Activated B cell treated with CpG ODN at 0.5 μM for 24 hours (primary cell): ENCODE measurements around the gene SPATA17. TPM values are rescaled to one million over a fixed set of nuclear protein-coding genes. Genes with fewer than 3 reads are reported as not detected.

Source experiments
- ATAC-seq: fragments of 200-7000 bp; cut with Tn5 transposase; one replicate; pipeline ENCODE4 v1.10.0; 2021; ENCODE audit warnings: low read depth, mild to moderate bottlenecking, moderate library complexity
- CTCF ChIA-PET: fragments of 350-600 bp; sonication (Branson Sonifier 250); formaldehyde crosslinking; loops from one replicate; lab custom pipeline; 2021; ENCODE audit warnings: antibody characterized with exemption; lab: Charles Lee
- POLR2A ChIA-PET: fragments of 350-600 bp; sonication (Branson Sonifier 250); formaldehyde crosslinking; loops from one replicate; lab custom pipeline; 2021; ENCODE audit warnings: antibody characterized with exemption; lab: Charles Lee
- DNase-seq: peaks from one replicate; pipeline ENCODE4 v3.0.0; 2022
- H3K27ac Mint-ChIP-seq: one replicate; pipeline ENCODE4 v1.8.0; 2020; ENCODE audit warnings: mixed read lengths
- H3K27me3 Mint-ChIP-seq: one replicate; pipeline ENCODE4 v1.8.0; 2021; ENCODE audit warnings: mixed read lengths
- H3K36me3 Mint-ChIP-seq: one replicate; pipeline ENCODE4 v1.8.0; 2021; ENCODE audit warnings: low read depth, mixed read lengths
- H3K4me1 Mint-ChIP-seq: one replicate; pipeline ENCODE4 v1.8.0; 2021; ENCODE audit warnings: mixed read lengths
- H3K4me3 Mint-ChIP-seq: one replicate; pipeline ENCODE4 v1.8.0; 2020; ENCODE audit warnings: mild to moderate bottlenecking, mixed read lengths
- H3K9me3 Mint-ChIP-seq: one replicate; pipeline ENCODE4 v1.8.0; 2020; ENCODE audit warnings: mixed read lengths
- intact Hi-C: fragments of 100-400 bp; cut with micrococcal nuclease; formaldehyde crosslinking; loops from one replicate; pipeline ENCODE4 v1.15.1; 2024
- total RNA-seq: library from RNA; stranded (reverse); gene quantifications from 2 replicates; pipeline ENCODE4 v1.2.3, GENCODE V29; 2022
- TF ChIP-seq, protein P1 (sequence below): fragments of 200-600 bp; IDR thresholded peaks from one replicate; pipeline ENCODE4 v1.8.0; 2022; ENCODE audit warnings: antibody characterized with exemption, mild to moderate bottlenecking

The SPATA17 gene
- total RNA-seq, 1 donor from 2014 or later: not detected

DNA sequence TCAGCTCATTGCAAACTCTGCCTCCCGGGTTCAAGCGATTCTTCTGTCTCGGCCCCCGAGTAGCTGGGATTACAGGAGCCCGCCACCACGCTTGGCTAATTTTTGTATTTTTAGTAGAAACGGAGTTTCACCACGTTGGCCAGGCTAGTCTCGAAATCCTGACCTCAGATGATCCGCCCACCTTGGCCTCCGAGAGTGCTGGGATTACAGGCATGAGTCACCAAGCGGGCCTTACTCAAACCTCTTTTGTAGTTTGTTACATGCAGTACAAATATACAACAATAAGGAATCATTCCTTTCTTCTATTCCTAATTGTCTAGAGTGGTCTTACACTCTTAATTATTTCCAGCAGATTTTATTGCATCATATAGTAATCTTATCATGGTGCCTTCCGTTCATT lies 16.6 kb downstream of the SPATA17 start:
- H3K27me3 Mint-ChIP-seq: no peaks in the 10 kb centered on the region
- no peaks in the 10 kb centered on the region for H3K4me1 Mint-ChIP-seq
- TF ChIP-seq, protein P1, sequence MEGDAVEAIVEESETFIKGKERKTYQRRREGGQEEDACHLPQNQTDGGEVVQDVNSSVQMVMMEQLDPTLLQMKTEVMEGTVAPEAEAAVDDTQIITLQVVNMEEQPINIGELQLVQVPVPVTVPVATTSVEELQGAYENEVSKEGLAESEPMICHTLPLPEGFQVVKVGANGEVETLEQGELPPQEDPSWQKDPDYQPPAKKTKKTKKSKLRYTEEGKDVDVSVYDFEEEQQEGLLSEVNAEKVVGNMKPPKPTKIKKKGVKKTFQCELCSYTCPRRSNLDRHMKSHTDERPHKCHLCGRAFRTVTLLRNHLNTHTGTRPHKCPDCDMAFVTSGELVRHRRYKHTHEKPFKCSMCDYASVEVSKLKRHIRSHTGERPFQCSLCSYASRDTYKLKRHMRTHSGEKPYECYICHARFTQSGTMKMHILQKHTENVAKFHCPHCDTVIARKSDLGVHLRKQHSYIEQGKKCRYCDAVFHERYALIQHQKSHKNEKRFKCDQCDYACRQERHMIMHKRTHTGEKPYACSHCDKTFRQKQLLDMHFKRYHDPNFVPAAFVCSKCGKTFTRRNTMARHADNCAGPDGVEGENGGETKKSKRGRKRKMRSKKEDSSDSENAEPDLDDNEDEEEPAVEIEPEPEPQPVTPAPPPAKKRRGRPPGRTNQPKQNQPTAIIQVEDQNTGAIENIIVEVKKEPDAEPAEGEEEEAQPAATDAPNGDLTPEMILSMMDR: no peak
- intact Hi-C loops: no loop called here
- no peaks in the 10 kb centered on the region for H3K36me3 Mint-ChIP-seq
- DNase-seq (no peak), ATAC-seq (no peak)
- no peak overlapping the region for H3K4me3 Mint-ChIP-seq
- POLR2A ChIA-PET: no interaction called here
- CTCF ChIA-PET: no interaction called here
- H3K9me3 Mint-ChIP-seq: no peaks in the 10 kb centered on the region
- no peak overlapping the region for H3K27ac Mint-ChIP-seq

DNA sequence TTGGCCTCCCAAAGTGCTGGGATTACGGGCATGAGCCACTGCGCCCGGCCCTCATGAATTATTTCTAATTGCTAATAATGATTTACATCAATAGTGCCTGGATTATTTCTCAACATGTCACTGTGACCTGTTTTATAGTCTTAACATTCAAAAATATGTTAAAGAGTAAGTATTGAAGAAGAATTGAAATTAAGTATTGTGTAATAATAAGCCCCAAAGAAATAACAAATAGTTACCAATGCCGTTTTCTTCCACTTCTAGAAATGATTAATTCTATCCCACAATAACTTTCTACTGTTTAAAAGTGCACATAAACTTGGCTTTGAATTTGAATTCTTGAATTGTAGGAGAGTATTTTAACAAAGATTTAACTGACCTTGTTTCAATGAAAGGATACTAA lies 19.5 kb downstream of the SPATA17 start:
- no peaks in the 10 kb centered on the region for H3K36me3 Mint-ChIP-seq
- ATAC-seq: no peak
- intact Hi-C loops: no loop called here
- ChIA-PET CTCF (no interaction called here), POLR2A (no interaction called here)
- H3K27ac Mint-ChIP-seq: no peak overlapping the region
- H3K4me3 Mint-ChIP-seq: no peak overlapping the region
- no peaks in the 10 kb centered on the region for H3K9me3 Mint-ChIP-seq
- H3K4me1 Mint-ChIP-seq: no peaks in the 10 kb centered on the region
- DNase-seq: no peak
- TF ChIP-seq, protein P1: no peak
- H3K27me3 Mint-ChIP-seq: no peaks in the 10 kb centered on the region

DNA sequence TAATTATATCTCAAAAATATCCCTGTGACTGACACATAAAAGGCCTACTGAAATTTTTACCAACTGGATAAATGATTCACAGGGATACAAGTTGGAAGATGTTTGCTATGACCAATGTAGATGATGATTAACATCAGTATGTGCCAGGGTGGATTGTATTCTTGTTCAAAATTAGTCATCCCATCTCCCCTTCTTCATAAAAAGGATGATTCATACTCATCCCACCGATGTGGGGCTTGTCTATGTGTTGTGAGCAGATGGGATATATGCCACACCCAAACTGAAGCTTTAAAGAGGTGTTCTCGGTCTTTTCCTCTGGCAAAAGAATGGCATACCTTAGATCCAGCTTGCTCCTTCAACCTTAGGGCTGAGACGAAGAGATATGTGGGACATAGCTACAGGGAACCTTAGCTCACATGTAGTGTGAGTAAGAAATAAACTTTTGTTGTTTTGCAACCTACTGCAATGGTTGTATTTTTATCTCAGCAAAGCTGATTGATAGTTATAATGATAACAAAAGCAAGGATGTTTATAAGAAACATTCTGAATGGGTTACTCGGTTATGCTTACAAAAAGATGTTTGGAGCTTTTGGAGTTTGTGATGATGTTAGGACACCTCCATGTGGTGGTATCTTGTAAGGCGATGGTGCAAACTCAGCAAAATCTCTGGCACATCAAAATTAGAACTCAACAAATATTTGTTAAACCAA lies 29.4 kb downstream of the SPATA17 start:
- H3K36me3 Mint-ChIP-seq: no peaks in the 10 kb centered on the region
- no peak for ATAC-seq
- intact Hi-C loops: no loop called here

DNA sequence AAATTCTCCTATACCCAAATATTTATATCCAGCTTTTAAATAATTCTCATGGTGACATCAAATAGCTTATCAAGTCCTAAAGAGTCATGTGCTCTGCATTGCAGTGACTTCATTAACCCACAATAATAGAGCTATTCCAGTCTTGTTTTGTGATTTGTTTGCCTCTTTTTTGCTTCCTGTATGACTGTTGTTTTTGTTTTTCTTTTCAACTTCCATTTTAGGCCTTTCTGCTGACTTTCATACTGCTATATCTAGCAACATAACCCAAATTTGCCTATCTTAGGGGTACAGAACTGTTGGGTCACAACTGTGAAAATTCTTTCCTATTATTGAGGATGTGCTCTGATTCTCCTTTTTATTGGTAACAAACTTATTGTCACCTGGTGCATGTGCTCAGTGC lies 30.3 kb downstream of the SPATA17 start:
- intact Hi-C loops: no loop called here
- Mint-ChIP-seq H3K27ac (no peak overlapping the region), H3K4me3 (no peak overlapping the region), H3K9me3 (no peaks in the 10 kb centered on the region), H3K4me1 (no peaks in the 10 kb centered on the region), H3K36me3 (no peaks in the 10 kb centered on the region), H3K27me3 (peaks cover 3% of the 10 kb centered on the region)
- ChIA-PET CTCF (no interaction called here), POLR2A (interaction anchor here (0.6 kb wide), 1 partner anchor 16 kb away, joined by 3 read pairs; no protein-coding TSS in a partner anchor)
- DNase-seq (no peak), ATAC-seq (no peak)
- TF ChIP-seq, protein P1: no peak

More for the DNA sequence above, 29.4 kb downstream of the SPATA17 start:
- Mint-ChIP-seq H3K9me3 (no peaks in the 10 kb centered on the region), H3K27ac (no peak overlapping the region), H3K4me1 (no peaks in the 10 kb centered on the region), H3K27me3 (peaks cover 3% of the 10 kb centered on the region), H3K4me3 (no peak overlapping the region)
- CTCF ChIA-PET: no interaction called here
- TF ChIP-seq, protein P1: no peak
- POLR2A ChIA-PET: interaction anchor here (0.6 kb wide), 1 partner anchor 17 kb away, joined by 3 read pairs; no protein-coding TSS in a partner anchor
- no peak for DNase-seq

DNA sequence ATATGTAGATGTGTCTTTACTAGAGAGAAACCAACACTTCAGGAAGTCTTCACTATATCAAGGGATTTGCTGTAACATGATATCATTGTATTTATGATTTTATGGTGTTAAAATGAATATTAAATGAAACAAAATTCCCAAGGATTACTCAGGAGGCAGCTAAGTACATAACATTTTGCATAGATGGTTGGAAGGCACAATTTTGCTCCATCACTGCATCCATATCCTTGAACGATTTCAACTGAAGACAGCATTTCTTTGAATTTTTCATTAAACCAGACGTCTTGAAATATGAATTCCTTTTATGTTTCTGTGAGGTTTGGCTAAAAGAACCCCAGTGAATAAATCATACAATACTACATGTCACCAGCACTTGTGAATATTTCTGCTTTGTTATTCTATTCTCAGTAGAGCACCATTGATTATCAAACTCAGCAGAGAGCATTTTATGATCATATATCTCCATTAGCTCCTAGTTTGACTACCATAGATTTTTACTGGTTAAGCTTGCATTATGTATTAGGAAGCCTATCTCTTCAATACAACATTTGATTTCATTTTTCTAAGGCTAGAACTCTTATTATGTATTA lies 37.3 kb downstream of the SPATA17 start:
- ChIA-PET CTCF (no interaction called here), POLR2A (no interaction called here)
- no peak for ATAC-seq
- Mint-ChIP-seq H3K9me3 (no peaks in the 10 kb centered on the region), H3K4me1 (no peaks in the 10 kb centered on the region), H3K27me3 (peaks cover 4% of the 10 kb centered on the region), H3K4me3 (no peak overlapping the region), H3K36me3 (no peaks in the 10 kb centered on the region), H3K27ac (no peak overlapping the region)
- TF ChIP-seq, protein P1: no peak
- intact Hi-C loops: no loop called here
- no peak for DNase-seq
